GM11168 (cell line): ENCODE measurements around the gene HES3.

Source experiments
- in situ Hi-C: fragments of 300-500 bp; cut with MboI; formaldehyde crosslinking; loops from one replicate; pipeline ENCODE4 v1.12.0; 2022; ENCODE audit warnings: low sequenced_read_pairs; ENCODE audit not compliant: unreplicated experiment

Gene HES3

GRCh38 chr1:6259491-6260362 lies 15.7 kb downstream of the HES3 start:
- in situ Hi-C loops: loop anchor here (10.0 kb wide), 1 partner anchor 75 kb away; no protein-coding TSS in a partner anchor

DNA sequence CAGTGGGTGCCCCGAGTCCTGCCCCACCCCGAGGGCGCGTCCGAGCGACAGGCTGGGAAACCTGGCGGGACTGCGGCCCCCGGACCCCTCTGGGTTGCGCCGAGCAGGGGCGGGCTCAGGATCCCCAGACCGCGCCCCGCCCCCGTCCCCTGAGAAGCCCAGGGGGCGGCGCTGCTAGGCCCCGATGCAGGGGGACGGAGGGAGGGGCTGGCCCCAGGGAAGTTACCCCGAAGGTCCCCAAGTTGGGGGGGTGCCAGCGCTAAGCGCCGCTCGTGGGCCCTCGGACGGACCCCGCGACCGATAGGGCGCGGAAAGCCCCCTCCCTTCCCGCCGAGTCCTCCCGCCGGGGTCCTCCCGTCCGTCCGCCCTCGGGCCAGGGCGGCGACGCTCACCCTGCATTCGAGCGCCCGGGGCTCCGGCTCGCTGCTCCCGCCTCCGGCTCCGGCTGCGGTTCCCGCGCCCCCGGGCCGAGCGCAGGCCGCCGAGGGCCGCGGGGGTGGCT lies 16.5 kb downstream of the HES3 start:
- in situ Hi-C loops: no loop called here

DNA sequence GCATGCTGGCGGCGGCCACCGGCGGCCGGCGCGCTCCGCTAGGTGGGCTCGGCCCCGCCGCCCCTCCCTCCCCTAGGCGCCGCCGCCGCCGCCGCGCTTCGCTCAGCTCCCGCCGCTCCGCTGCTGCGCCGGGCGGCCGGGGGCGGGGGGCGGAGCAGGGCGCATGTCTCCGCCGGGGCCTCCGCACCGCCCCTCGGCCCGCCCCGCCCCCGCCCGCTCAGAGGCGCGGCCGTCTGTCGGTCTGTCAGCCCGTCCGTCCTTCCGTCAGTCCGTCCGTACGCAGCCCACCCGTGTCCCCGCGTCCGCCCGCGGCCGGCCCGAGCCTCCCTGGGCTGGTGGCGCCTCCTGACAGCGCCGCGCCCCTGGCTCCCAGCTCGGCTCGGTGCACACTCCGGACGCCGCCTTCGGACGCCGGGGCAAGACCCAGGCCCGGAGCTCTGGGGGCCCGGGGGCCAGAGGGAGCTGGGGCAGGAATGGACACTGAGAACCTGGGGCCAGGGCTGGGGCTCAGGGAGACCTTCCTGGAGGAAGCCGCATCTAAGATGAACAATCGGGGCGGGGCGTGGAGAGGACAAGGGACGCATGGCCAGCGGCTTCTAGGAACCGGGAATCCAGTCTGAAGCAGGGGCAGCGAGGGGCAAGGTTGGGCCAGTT lies 17.1 kb downstream of the HES3 start, which contains the start of gene GPR153:
GPR153 (minus strand) TSS at position 138 of the 654 bp plus-strand sequence. CDS start 6,193 bp downstream, outside the sequence.
- in situ Hi-C loops: no loop called here

DNA sequence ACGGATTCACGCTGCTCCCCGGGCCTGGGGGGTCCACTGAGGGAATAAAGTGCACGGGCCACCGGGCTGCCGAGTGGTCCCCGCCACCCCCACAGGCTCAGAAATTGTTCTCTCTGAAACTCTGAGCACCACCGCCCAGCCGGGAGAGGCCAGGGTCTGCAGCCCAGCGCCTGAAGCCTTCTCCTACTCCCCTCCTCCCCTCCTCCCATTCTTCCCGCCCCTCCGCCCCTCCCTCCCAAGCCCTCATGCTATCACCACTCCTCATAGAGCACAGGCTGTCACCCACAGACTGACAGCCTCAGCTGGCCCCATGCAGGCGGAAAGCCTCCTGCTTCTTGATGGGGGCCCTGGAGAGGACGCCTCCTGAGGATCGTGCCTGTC lies 17.6 kb downstream of the HES3 start:
- in situ Hi-C loops: no loop called here

GRCh38 chr1:6262555-6263420 lies 18.8 kb downstream of the HES3 start:
- in situ Hi-C loops: no loop called here

- in situ Hi-C loops: no loop called here
These were observed 19.7 kb downstream of the HES3 start for GRCh38 chr1:6263716-6264115.

DNA sequence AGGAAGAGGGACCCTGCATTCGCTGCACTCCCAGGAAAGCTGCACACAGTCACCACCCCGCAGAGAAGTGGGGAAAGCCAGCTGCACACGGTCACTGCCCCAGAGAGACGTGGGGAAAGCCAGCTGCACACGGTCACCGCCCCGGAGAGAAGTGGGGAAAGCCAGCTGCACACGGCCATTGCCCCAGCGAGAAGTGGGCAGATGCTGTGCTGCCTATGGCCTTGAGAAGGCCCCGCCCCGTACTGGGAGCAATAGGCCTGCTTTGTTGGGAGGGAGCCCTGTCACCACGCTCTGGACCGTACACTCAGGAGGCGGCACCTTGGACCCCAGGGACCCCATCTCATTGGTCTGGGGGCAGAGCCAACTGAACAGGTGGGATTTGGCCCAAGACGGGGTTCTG lies 21.2 kb downstream of the HES3 start:
- in situ Hi-C loops: no loop called here

DNA sequence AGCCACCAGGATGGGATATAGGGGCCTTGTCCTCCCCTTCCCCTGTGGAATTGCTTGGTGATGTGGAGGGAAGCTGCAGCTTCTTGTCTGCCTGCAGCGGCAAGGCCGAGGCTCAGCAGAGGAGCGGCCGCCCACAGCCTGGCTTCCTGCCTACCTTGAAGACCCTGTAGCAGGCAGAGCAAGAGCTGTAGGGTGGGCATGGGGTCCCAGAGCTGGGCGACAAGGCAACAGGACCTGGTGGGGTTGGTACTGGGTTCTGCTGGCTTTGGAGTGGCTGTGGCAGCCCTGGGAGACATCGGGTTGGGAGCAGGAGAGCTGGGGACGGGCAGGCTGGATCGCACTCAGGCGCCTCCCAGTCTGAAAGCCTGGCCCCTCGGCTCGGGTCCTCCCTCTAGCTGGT lies 22.7 kb downstream of the HES3 start:
- in situ Hi-C loops: no loop called here

DNA sequence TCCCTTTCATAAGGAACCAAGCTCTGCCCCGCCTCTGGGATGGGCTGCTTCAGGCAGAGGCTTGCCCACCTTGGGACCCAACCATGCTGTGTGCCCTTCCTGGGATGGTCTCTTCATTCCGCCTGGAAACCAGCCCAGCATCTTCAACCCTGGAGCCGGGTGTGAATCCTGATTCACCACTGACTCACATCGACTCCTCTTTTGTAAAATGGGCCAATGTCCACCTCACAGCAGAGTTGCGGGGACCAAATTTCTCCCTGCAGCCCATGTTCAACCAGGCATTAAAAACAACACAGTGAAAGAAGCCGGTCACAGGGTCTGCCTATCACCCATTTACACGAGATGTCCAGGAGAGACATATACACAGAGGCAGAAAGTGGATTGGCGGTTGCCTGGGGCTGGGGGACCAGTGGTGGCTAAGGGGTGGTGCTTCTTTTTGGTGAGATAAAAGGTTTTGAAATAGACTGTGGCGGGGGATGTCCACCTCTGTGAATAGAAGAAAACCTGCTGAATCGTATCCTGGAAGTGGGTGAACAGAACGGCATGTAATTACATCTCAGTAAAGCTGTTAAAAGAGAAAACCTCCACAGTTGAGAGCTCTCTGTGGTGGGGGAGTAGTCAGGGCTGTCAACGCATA lies 23.8 kb downstream of the HES3 start:
- in situ Hi-C loops: no loop called here

DNA sequence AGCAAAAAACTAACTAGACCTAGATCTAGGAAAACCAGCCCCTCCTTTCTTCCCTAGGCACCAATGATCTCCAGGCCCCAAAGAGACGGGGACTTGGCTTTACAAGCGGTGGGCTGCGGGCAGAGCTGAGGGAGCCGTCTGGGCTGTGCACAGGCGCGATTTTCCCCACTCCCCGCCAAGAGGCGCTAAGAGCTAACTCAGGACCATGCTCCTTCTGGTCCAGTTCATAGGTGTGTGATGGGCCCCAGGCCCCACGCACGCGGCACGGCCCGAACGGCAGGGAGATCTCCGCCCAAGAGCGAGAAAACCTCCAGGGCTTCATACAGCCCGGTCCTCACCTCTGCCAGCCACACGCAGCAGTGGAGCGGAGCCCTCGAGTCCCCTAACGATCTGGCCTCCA lies 24.4 kb downstream of the HES3 start:
- in situ Hi-C loops: no loop called here

DNA sequence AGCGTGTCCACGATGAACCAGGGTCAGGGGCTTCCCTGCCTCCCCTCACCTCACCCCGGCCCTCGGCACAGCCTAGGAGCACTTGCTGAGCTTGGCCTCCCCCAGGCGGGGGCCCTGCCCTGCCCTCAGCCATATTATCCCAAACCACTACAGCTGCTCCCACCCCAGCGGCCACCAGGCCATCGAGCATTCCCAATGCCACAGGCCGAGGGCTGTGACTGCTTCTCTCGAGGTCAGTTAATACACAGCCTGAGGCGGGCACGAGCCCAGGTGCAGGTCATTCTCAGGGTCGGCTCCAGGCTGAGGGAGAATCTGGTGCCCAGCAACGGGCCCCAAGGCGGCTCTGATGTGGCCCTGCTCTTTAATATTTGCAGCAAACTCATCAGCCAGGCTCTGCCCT lies 25.3 kb downstream of the HES3 start:
- in situ Hi-C loops: no loop called here

GRCh38 chr1:6269720-6270400 lies 25.9 kb downstream of the HES3 start:
- in situ Hi-C loops: no loop called here

- in situ Hi-C loops: no loop called here
These were observed 26.4 kb downstream of the HES3 start for GRCh38 chr1:6270401-6270800.

DNA sequence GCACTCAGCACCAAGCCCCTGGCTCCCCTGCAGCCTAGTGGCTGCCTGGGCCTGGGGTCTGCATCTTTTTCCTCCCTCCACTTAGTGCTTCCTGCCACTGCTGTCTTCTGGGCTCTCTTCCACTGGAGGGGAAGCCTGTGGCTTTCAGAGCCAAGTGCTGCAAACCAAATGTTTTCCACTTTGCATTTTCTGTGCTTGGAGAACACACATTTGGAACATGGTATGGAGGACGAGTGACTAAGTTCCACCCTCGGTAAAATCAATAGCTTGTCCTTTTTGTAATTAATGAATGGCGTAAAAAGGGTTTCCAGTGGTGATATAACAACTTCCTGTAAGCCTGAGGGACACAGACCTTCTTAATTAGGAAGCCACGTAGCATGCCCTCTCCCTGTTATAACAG lies 27.0 kb downstream of the HES3 start:
- in situ Hi-C loops: no loop called here

DNA sequence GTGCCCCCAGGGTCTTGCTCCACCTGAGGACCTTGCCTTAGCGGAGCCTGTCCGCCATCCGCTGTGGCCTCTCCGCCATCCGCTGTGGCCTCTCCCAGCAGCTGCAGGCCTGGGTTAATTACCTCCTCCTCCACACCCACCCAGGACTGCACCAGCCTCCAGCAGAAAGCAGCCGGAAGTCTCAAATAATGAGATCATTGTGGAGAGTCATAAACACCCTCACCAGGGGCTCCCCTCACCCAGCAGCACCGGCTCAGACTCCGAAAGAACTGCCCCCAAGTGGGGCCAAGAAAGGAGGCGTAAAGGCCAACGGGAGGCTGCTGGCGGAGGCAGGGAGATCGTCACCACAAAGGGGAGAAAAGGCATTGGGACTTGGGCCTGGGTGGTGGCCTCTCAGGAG lies 27.6 kb downstream of the HES3 start:
- in situ Hi-C loops: no loop called here

DNA sequence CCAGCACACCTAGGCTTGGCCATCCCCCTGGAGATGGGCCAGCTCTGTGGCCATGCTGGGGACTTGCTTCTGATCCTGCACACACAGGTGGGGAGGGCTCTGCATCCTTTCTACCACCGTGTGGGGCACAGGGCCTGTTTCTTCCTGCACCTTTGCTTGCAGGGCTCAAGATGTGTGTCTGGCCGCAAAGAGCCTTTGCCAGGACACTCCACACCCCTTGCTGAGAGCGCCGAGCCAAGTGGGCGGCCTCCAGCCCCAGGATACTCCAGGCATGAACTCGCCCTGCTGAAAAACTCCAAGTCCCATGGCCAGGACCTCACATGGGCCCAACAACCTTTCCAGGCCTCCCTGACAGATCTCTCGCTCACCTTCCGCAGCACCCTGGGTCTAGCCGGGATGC lies 28.5 kb downstream of the HES3 start:
- in situ Hi-C loops: no loop called here

GRCh38 chr1:6272868-6273267 lies 28.9 kb downstream of the HES3 start:
- in situ Hi-C loops: no loop called here

DNA sequence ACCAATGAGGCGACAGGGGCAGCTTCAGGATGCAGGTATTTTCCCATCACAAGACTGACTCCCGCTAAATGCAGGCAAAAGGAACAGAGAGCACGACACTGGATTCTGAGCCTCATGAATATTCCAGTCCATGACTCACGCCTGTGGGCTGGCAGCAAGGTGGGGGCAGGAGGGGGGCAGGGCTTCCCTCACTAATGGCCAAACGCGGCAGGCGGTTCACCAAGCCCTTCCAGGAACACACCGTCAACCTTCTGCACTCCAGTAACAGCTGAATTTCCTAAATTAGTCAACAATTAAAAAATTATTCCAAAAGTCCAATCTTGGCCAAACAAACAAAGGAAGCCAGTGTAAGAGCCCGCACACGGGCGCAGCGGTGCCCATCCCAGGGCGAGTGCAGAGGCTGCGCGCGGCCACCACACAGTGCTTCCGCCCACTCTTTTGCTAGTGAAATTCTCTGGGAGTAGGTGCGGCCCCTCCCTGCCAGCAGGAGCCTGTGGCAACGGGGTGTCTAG lies 29.5 kb downstream of the HES3 start:
- in situ Hi-C loops: no loop called here

DNA sequence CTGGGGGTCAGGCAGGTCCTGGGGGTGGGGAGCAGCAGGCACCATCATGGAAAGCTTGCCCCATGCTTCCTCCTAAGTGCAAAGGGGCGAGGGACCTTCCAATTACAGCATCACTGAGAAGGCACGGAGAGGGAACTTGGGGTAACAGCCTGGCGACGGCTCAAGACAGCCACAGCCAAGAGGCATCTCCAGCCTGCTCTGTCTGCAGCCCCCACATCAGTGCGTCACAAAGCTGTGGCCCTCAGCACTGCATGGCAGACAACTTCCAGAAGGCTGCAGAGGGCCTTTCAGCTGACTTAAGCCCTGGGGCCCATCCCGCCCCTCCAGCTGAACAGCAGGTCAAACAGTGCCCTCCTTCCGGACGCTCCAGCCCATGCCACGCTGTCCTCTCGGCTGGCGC lies 30.1 kb downstream of the HES3 start:
- in situ Hi-C loops: no loop called here
